Islet of Langerhans (tissue), 1 donor: ENCODE results near the gene B4GALNT2.
"Not testable (repeated sequence)": the region's sequence is repeated elsewhere in the genome, so short reads cannot be mapped to it uniquely, and the experiment has no call there.

Experiments used
- FAIRE-seq: peaks from one replicate; lab custom pipeline; 2011; peaks lifted over from hg19 to GRCh38; lab: Jason Lieb, UNC

Gene B4GALNT2

GRCh38 chr17:49183341-49183740, 50.8 kb downstream of the B4GALNT2 start:
- FAIRE-seq: no peak

GRCh38 chr17:49183801-49184200, 51.2 kb downstream of the B4GALNT2 start:
- no peak for FAIRE-seq

- not testable (repeated sequence) for FAIRE-seq
Measured at GRCh38 chr17:49184522-49184921, 52.0 kb downstream of the B4GALNT2 start.

- not testable (repeated sequence) for FAIRE-seq
Measured at GRCh38 chr17:49185381-49185780, 52.8 kb downstream of the B4GALNT2 start.

- FAIRE-seq: no peak
Measured at GRCh38 chr17:49187301-49187700, 54.7 kb downstream of the B4GALNT2 start.

- no peak for FAIRE-seq
Measured at GRCh38 chr17:49190932-49191331, 58.4 kb downstream of the B4GALNT2 start.

GRCh38 chr17:49191409-49191916, 58.9 kb downstream of the B4GALNT2 start:
- FAIRE-seq: no peak

- FAIRE-seq: no peak
Measured at GRCh38 chr17:49191917-49192741, 59.6 kb downstream of the B4GALNT2 start.

- no peak for FAIRE-seq
Measured at GRCh38 chr17:49193513-49194296, 61.1 kb downstream of the B4GALNT2 start.

GRCh38 chr17:49194297-49194607, 61.7 kb downstream of the B4GALNT2 start:
- FAIRE-seq: no peak

GRCh38 chr17:49195751-49196150, 63.2 kb downstream of the B4GALNT2 start:
- FAIRE-seq: no peak

GRCh38 chr17:49196520-49196919, 64.0 kb downstream of the B4GALNT2 start:
- FAIRE-seq: no peak

GRCh38 chr17:49197346-49197998, 64.9 kb downstream of the B4GALNT2 start:
- FAIRE-seq: no peak

- no peak for FAIRE-seq
Measured at GRCh38 chr17:49198211-49198610, 65.6 kb downstream of the B4GALNT2 start.

GRCh38 chr17:49200423-49201083, 68.0 kb downstream of the B4GALNT2 start:
- FAIRE-seq: no peak

GRCh38 chr17:49201481-49201927, 68.9 kb downstream of the B4GALNT2 start:
- FAIRE-seq: no peak

GRCh38 chr17:49203796-49204195, 71.2 kb downstream of the B4GALNT2 start:
- FAIRE-seq: no peak

- no peak for FAIRE-seq
Measured at GRCh38 chr17:49204516-49204915, 71.9 kb downstream of the B4GALNT2 start.

- FAIRE-seq: no peak
Measured at GRCh38 chr17:49209061-49209571, 76.5 kb downstream of the B4GALNT2 start.

- no peak for FAIRE-seq
Measured at GRCh38 chr17:49210158-49211029, 77.8 kb downstream of the B4GALNT2 start, which contains the start of the genes ABI3 and GNGT2. TSS of gene ABI3 (plus strand) at chr17:49210707. CDS start at chr17:49210725, 18 bp downstream. TSS of gene GNGT2 (minus strand) at chr17:49210574. CDS start at chr17:49207422, 3,152 bp downstream.

GRCh38 chr17:49213399-49213798, 80.8 kb downstream of the B4GALNT2 start:
- FAIRE-seq: no peak
